ENCODE results near the gene KBTBD7.

DNA sequence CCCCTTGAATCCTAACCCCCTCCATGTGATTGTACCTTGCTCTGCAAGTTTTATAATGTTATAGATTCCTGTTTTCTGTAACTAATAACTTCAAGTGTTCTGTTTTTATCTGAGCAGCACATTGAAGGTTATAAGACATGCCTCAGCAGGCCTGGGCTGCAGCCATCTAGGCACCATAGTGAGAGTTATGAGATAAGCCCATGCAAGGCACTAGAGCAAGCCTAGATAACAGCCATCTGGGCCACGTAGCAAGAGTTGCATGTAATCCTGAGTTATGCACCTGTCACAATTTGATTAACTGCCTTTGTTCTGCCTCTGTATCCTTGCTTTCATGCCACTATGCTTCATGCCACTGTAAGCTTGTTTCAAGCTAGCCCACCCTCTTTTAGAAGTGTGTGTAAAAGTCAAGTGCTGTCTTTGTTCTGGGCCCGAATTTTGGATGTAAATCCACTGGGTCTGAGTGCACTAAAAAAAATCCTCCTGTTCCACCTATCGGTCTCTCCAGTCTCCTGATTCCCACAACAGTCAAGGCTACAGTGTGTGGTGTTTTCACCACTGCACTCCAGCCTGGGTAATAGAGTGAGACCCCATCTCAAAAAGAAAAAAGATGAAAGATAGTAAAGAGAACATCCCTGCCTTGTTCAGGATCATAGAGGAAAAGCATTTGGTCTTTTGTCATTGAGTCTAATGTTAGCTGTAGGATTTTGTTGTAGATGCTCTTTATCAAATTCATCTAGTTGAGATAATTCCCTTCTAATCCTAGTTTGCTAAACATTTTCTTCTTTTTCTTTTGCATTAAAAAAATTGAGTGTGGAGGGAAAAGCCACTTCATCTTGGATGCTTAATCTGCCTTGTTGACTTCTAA, 45.7 kb downstream of the KBTBD7 start:
- TF ChIP-seq CTCF (IDR thresholded peaks at IDR 0.05) (no peak), EZH2 (IDR thresholded peaks at IDR 0.05; ENCODE audit: borderline replicate concordance, insufficient read depth, low read depth, low read length, poor library complexity, severe bottlenecking) (no peak)

Data from B cell (primary cell).